Measurements from ENCODE around the gene RCC2.

DNA sequence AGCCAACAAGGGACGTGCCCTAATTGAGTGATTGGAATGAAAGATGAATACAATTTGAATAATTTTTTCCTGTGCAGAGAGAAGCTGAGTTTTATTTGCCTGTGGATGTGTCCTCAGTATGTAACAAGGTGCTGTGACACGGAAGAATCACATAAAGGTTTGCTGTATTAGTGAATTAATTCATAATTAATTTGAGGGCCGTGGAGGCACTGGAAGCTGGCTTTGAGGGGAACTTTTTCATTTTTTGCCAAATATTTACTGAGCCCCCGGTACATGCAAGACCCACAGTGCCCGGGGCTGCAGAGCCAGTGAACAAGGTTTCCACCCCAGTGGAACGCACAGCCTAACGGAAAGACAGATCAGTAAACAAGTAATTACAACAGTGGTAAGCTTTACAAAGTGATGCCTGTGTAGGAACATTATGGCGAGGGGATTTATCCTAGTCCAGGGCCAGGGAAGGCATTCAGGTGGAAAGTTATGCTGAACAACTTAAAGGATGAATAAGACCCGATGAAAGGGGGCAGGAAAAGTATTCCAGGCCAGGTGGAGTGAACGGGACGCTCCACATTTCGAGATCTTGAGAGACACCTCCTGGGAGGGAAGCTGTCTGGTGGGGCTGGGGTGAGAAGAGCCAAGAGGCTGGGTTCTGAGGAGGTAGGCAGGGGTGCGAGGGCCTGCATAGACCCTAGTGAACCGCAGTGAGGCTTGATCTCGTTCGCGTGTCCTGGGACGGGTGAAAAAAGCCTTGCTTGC is 773 bp upstream of the RCC2 start:
- TF ChIP-seq POLR2A (IDR thresholded peaks at IDR 0.05) (no peak), POLR2AphosphoS5 (IDR thresholded peaks at IDR 0.05) (no peak)
- TF ChIP-seq, protein P1, sequence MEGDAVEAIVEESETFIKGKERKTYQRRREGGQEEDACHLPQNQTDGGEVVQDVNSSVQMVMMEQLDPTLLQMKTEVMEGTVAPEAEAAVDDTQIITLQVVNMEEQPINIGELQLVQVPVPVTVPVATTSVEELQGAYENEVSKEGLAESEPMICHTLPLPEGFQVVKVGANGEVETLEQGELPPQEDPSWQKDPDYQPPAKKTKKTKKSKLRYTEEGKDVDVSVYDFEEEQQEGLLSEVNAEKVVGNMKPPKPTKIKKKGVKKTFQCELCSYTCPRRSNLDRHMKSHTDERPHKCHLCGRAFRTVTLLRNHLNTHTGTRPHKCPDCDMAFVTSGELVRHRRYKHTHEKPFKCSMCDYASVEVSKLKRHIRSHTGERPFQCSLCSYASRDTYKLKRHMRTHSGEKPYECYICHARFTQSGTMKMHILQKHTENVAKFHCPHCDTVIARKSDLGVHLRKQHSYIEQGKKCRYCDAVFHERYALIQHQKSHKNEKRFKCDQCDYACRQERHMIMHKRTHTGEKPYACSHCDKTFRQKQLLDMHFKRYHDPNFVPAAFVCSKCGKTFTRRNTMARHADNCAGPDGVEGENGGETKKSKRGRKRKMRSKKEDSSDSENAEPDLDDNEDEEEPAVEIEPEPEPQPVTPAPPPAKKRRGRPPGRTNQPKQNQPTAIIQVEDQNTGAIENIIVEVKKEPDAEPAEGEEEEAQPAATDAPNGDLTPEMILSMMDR (IDR thresholded peaks at IDR 0.05), result peak in 1 of 3 donors; percentile 2
